ENCODE measurements around the gene BSG. TPM values are rescaled to one million over a fixed set of nuclear protein-coding genes. Genes with fewer than 3 reads are reported as not detected.

BSG gene
- total and polyA plus RNA-seq, 2 of the 4 experiments (the other 2 are of a cell fraction), result 130 to 698 TPM

- Histone ChIP-seq H3K4me2 (ENCODE audit: low read depth, low read length) (no peak overlapping the region), H2AK9ac (replicated peaks; ENCODE audit: low read depth, low read length, poor library complexity) (no peak overlapping the region), H2BK5ac (ENCODE audit: low read depth, low read length, poor library complexity, severe bottlenecking) (no peak overlapping the region), H4K5ac (ENCODE audit: low read depth, low read length) (no peak overlapping the region), H3K79me1 (ENCODE audit: low read depth in 1 of 2, low read length in 2 of 2) (peaks cover 9 to 16% of the 10 kb centered on the region in 2 experiments; a peak in 3 of 4 replicates), H3K56ac (ENCODE audit: extremely low read depth, insufficient read depth, low read length) (no peak overlapping the region), H2BK15ac (ENCODE audit: low read depth, low read length) (no peak overlapping the region), H3K23ac (ENCODE audit: low read depth, low read length) (no peak overlapping the region), H3K27me3 (ENCODE audit: control insufficient read depth, insufficient read depth, low read length) (no peaks in the 10 kb centered on the region), H3K4me1 (ENCODE audit: control insufficient read depth, insufficient read depth, low read length) (no peaks in the 10 kb centered on the region), H4K8ac (ENCODE audit: low read depth in 2 of 2, low read length in 2 of 2) (no peak overlapping the region), H3K9ac (ENCODE audit: low read depth, low read length) (no peak overlapping the region), H3K27ac (ENCODE audit: insufficient read depth, low read length) (no peak overlapping the region), H3K4me3 (ENCODE audit: insufficient read depth, low read depth, low read length) (no peak overlapping the region), H3K9me3 (ENCODE audit: control insufficient read depth, insufficient read depth, low read length) (no peaks in the 10 kb centered on the region), H3K18ac (ENCODE audit: low read depth, low read length) (no peak overlapping the region), H3K14ac (replicated peaks; ENCODE audit: low read depth, low read length) (no peak overlapping the region), H2BK20ac (ENCODE audit: low read depth, low read length) (no peak overlapping the region), H2BK120ac (ENCODE audit: low read depth, low read length) (no peak overlapping the region), H2AFZ (replicated peaks; ENCODE audit: low read length, poor library complexity) (no peak overlapping the region), H3K36me3 (ENCODE audit: control insufficient read depth, insufficient read depth, low read length) (peaks cover 51% of the 10 kb centered on the region), H3K4ac (ENCODE audit: low read depth, low read length) (no peak overlapping the region), H2AK5ac (ENCODE audit: low read depth, low read length) (no peak overlapping the region), H4K20me1 (ENCODE audit: insufficient read depth, low read length) (peaks cover 23% of the 10 kb centered on the region), H3K9me1 (ENCODE audit: insufficient read depth, low read length) (peaks cover 8% of the 10 kb centered on the region), H4K91ac (ENCODE audit: insufficient read depth, low read depth, low read length) (no peak overlapping the region)
- ATAC-seq (ENCODE audit: low read depth), result no peak
- no peak for DNase-seq
- dilution Hi-C loops (cut with HindIII; ENCODE audit: low sequenced_read_pairs, unreplicated experiment), result no loop called here
- intact Hi-C loops (cut with micrococcal nuclease), result no loop called here
- TF ChIP-seq ELK1 (IDR thresholded peaks at IDR 0.05; ENCODE audit: borderline replicate concordance, low read depth, low read length) (no peak), MXI1 (IDR thresholded peaks at IDR 0.05; ENCODE audit: borderline replicate concordance, low read depth, low read length) (no peak), CHD1 (IDR thresholded peaks at IDR 0.05; ENCODE audit: low read depth, low read length) (no peak), NFE2L2 (IDR thresholded peaks at IDR 0.05; ENCODE audit: low read depth, low read length) (no peak), BHLHE40 (IDR thresholded peaks at IDR 0.05; ENCODE audit: low read depth, low read length) (no peak), RCOR1 (IDR thresholded peaks at IDR 0.05; ENCODE audit: insufficient replicate concordance, low read length) (no peak), FOS (IDR thresholded peaks at IDR 0.05; ENCODE audit: low read depth, low read length) (no peak), RAD21 (IDR thresholded peaks at IDR 0.05; ENCODE audit: low read length) (no peak), POLR2A (IDR thresholded peaks at IDR 0.05; ENCODE audit: low read depth, low read length) (no peak), USF2 (IDR thresholded peaks at IDR 0.05; ENCODE audit: low read depth, low read length) (no peak), CEBPB (IDR thresholded peaks at IDR 0.05; ENCODE audit: low read depth, low read length) (no peak), MAZ (IDR thresholded peaks at IDR 0.05; ENCODE audit: borderline replicate concordance, low read depth, low read length) (no peak), RFX5 (IDR thresholded peaks at IDR 0.05; ENCODE audit: low read depth, low read length) (no peak), CTCF (conservative IDR thresholded peaks at IDR 0.05; ENCODE audit: low read depth, low read length) (no peak), SMC3 (IDR thresholded peaks at IDR 0.05; ENCODE audit: low read depth, low read length) (no peak), MAFK (IDR thresholded peaks at IDR 0.05; ENCODE audit: low read depth, low read length) (no peak)
- ChIA-PET POLR2A (ENCODE audit: unreplicated experiment) (no interaction called here), CTCF (no interaction called here)
- in situ Hi-C loops (cut with MboI; ENCODE audit: low sequenced_read_pairs), result no loop called here
- BruUV-seq (replicated peaks), result no TSS peak
- WGBS, 2 experiments (ENCODE audit: extremely low coverage in 2 of 2, insufficient read length in 1 of 2), result 94% methylated on average over 29 of the region's 51 CpGs; no CpG with 5 or more reads in 1 of the 2 experiments
These were observed 31.3 kb upstream of the BSG start for GRCh38 chr19:540867-541637.
